Measurements from ENCODE around the gene CELF4.

Gene CELF4

DNA sequence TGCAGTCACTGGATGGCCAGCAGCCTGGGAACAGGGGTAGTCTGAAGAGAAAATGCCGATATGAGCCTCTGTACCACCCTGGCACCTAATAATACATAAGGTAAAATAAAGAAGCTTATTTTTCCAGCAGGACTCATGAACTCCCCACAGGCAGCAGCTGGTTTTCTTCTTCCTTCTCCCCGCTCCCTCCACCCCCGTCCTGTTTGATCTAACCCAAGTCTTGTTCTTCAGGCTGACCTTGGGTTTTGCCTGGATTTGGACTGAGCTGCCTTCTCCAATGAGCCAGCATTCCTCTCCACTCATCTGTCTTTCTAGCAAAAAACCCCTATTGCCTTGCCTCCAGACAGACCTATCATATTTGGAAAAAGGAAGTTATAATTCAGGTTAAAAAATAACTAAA lies 111.8 kb downstream of the CELF4 start:
- FAIRE-seq (no peak), DNase-seq (ENCODE audit: insufficient read length, low spot score) (no peak)
- no peak for TF ChIP-seq CTCF (IDR thresholded peaks at IDR 0.05; ENCODE audit: insufficient read depth, missing control alignments)

DNA sequence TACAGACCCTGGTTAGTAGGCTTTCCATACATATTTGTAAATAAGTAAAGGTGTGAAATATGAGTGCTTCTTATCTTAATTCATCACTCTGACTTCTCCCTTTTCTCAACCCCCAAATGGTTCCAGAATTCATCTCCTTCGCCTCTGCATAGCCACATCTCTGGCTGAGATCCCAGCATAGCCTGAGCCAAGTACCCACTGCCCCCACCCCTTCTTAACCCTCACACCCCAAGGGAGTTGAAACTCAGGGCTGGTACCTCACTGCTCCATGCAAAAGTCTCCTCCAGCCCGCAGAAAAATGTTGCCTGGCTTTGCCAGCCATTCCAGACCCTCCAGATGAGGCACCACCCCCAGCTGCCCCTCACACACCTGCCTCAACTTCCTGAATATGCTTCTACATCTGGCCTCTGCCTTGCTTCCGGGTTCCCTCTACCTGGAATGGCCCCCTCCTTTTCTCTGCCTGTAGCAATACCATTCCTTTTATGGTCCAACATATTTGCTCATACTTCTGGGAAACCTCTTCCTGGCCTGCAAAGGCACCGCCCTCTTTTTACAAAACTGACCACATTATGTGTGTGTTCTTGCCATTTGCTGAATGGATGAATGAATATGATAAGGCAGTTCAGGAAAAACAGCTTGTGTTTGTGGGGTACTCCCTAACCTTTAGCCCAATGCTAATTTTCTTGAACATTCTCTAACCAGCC lies 112.8 kb downstream of the CELF4 start:
- TF ChIP-seq CTCF (IDR thresholded peaks at IDR 0.05; ENCODE audit: insufficient read depth, missing control alignments), result no peak
- no peak for DNase-seq (ENCODE audit: insufficient read length, low spot score)
- no peak for FAIRE-seq

DNA sequence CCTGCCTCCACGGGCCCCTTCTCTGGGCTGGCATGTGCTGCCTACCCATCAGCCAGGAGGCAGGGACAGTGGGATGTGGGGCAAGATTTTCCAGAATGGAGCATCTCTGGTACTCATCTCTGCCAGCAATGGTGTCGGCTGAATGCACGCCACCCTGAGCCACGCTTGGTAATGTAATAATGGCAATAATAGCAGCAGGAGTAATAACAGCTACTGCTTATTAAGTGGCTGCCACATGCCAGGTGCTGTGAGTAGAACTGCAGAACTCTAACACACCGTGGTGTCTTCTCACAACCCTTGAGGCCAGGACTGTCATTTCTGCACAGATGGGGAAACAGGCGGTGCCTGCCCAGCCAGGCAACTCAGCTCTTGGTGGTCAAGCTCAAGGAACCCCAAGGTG lies 113.6 kb downstream of the CELF4 start:
- FAIRE-seq (no peak), DNase-seq (ENCODE audit: insufficient read length, low spot score) (no peak)
- TF ChIP-seq CTCF (IDR thresholded peaks at IDR 0.05; ENCODE audit: insufficient read depth, missing control alignments), result no peak

- DNase-seq (ENCODE audit: insufficient read length, low spot score), result no peak
- no peak for FAIRE-seq
- TF ChIP-seq CTCF (IDR thresholded peaks at IDR 0.05; ENCODE audit: insufficient read depth, missing control alignments), result no peak
Measured at GRCh38 chr18:37451239-37451825, 114.3 kb downstream of the CELF4 start.

DNA sequence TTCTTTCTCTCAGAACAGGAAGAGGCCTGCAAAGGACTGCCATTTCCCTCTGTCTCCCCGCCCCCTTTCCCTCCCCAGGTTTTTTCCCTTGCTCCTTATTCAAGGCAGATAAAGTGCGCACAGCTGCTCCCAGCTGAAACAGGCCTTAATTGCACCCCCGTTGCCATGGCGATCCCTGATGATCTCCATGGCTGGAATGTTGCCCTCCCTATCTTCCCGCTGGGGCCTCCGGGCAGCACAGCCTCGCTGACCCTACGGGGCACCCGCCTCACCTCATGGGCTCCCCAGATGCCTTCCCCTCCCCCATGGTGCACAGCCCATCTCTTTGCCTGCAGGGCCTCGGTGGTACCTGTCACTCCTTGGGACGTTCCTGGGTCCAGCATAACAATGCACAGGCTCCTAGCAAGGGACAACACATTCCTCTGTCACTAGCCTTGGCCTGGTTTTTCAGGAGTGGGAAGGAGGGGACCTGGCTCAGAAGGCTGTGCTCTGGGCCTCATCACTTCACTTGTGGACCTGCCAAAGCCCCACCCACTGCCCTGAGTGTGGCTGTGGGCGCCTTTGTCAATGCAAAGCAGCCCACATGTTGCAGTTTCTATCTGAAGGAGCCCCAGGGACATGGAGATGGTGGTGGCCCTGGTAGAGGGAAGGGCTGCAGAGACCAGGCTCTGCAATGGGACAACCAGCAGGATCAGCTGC lies 115.0 kb downstream of the CELF4 start:
- DNase-seq (ENCODE audit: insufficient read length, low spot score), result no peak
- FAIRE-seq, result no peak
- TF ChIP-seq CTCF (IDR thresholded peaks at IDR 0.05; ENCODE audit: insufficient read depth, missing control alignments), result no peak

DNA sequence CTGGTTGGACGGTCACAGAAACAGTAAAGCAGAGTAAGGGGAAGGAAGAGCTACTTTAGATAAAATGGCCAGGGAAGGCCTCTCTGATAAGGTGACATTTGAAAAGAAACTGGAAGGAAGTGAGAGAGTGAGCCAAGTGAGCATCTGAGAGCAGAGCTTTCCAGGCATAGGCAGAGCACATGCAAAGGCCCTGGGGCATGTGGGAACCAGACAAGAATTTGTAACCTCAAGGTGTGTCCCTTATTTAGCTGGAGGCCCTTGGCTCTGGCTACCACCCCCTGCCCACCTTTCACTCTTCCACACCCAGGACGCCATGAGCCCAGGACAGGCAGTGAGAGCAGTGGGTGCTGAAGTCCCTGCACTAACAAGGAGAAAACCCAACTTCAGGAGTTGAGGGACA lies 116.0 kb downstream of the CELF4 start:
- no peak for FAIRE-seq
- TF ChIP-seq CTCF (IDR thresholded peaks at IDR 0.05; ENCODE audit: insufficient read depth, missing control alignments), result no peak
- no peak for DNase-seq (ENCODE audit: insufficient read length, low spot score)

- FAIRE-seq (no peak), DNase-seq (ENCODE audit: insufficient read length, low spot score) (no peak)
- no peak for TF ChIP-seq CTCF (IDR thresholded peaks at IDR 0.05; ENCODE audit: insufficient read depth, missing control alignments)
Measured at GRCh38 chr18:37448946-37449345, 116.7 kb downstream of the CELF4 start.

All from D721Med (cell line).